Measurements from ENCODE around the gene ANKDD1A. TPM values are rescaled to one million over a fixed set of nuclear protein-coding genes. Genes with fewer than 3 reads are reported as not detected.

ANKDD1A gene
- total RNA-seq, 2 donors from 2014 or later, result 3.3 to 23.9 TPM

DNA sequence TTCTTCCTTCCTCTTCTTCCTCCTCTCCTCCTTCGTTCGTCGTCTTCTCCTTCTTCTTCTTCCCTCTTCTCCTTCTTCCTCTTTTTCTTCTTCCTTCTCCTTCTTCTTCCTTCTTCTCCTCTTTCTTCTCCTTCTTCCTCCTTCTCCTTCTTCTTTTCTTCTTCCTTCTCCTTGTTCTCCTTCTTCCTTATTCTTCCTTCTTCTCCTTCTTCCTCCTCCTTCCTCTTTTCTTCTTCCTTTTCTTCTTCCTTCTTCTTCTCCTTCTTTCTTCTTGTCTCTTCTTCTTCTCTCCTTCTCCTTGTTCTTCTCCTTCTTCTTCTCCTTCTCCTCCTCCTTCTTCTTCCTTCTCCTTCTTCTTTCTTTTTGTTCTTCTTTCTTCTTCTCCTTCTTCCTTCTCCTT is 42.7 kb downstream of the ANKDD1A start:
- DNase-seq (ENCODE audit: low spot score), result no peak
- H3K27me3 ChIP-seq (replicated peaks; ENCODE audit: insufficient read depth), result no peaks in the 10 kb centered on the region
- peaks cover 0 to under 1% of the 10 kb centered on the region in 2 donors for H3K36me3 ChIP-seq
- intact Hi-C loops (cut with DNase I), result no loop called here
- H3K4me3 ChIP-seq, result no peak overlapping the region
- H3K9me3 ChIP-seq, result no peaks in the 10 kb centered on the region
- no peaks in the 10 kb centered on the region for H3K4me1 ChIP-seq (replicated peaks)
- no peak overlapping the region for H3K27ac ChIP-seq
- TF ChIP-seq, protein P1, sequence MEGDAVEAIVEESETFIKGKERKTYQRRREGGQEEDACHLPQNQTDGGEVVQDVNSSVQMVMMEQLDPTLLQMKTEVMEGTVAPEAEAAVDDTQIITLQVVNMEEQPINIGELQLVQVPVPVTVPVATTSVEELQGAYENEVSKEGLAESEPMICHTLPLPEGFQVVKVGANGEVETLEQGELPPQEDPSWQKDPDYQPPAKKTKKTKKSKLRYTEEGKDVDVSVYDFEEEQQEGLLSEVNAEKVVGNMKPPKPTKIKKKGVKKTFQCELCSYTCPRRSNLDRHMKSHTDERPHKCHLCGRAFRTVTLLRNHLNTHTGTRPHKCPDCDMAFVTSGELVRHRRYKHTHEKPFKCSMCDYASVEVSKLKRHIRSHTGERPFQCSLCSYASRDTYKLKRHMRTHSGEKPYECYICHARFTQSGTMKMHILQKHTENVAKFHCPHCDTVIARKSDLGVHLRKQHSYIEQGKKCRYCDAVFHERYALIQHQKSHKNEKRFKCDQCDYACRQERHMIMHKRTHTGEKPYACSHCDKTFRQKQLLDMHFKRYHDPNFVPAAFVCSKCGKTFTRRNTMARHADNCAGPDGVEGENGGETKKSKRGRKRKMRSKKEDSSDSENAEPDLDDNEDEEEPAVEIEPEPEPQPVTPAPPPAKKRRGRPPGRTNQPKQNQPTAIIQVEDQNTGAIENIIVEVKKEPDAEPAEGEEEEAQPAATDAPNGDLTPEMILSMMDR (IDR thresholded peaks at IDR 0.05), result no peak
- TF ChIP-seq POLR2AphosphoS5 (IDR thresholded peaks at IDR 0.05) (no peak), POLR2A (IDR thresholded peaks at IDR 0.05) (no peak)
- 84% methylated on average over 2 of the region's 3 CpGs for WGBS

DNA sequence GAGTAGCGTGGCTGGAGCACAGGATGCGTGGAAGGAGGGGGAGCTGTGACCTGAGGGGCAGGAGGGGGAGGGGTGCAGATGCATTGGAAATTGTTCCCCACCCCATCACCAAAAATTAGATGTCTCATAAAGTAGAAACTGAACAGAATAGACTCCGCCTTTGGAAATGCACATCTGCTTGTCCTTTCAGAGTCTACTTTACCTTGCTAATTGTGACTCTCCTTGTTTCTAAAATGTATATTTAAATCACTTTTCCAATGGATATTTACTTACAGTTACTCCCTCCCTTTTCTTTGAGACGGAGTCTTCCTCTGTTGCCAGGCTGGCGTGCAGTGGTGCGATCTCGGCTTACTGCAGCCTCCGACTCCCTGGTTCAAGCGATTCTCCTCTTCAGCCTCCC is 47.4 kb downstream of the ANKDD1A start:
- Histone ChIP-seq H3K27me3 (replicated peaks; ENCODE audit: insufficient read depth) (no peaks in the 10 kb centered on the region), H3K4me1 (replicated peaks) (no peaks in the 10 kb centered on the region), H3K36me3 (peaks cover 3 to 16% of the 10 kb centered on the region in 2 donors), H3K9me3 (no peaks in the 10 kb centered on the region), H3K27ac (no peak overlapping the region), H3K4me3 (no peak overlapping the region)
- TF ChIP-seq, protein P1 (IDR thresholded peaks at IDR 0.05), result no peak
- no peak for TF ChIP-seq POLR2A (IDR thresholded peaks at IDR 0.05)
- intact Hi-C loops (cut with DNase I), result no loop called here
- 97% methylated on average over 9 of the region's 9 CpGs for WGBS
- no peak for DNase-seq (ENCODE audit: low spot score)

DNA sequence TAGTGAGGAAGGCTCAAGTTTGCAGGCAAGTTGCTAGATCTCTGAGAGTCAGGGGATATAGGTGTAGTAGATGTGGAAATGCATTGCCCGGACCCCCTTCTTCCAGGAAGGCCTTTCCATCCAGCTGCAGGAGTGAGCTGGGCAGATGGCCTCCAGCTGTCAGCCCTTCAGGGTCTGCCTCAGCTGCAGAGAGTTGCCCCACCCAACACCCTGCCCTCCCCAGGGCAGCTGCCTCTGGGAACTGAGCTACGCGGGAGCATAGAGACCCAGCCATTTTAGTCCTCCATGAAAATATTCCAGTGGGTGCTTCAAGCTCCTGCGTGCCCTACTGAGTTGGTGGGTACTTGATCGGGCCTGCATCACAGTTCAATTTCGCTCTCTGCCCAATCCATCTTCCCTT is 48.5 kb downstream of the ANKDD1A start:
- H3K36me3 ChIP-seq, result peaks cover 3 to 16% of the 10 kb centered on the region in 2 donors
- no peaks in the 10 kb centered on the region for H3K9me3 ChIP-seq
- H3K4me1 ChIP-seq (replicated peaks), result no peaks in the 10 kb centered on the region
- no peak for DNase-seq (ENCODE audit: low spot score)
- TF ChIP-seq POLR2AphosphoS5 (IDR thresholded peaks at IDR 0.05) (no peak), POLR2A (IDR thresholded peaks at IDR 0.05) (no peak)
- TF ChIP-seq, protein P1 (IDR thresholded peaks at IDR 0.05), result no peak
- H3K4me3 ChIP-seq, result no peak overlapping the region
- intact Hi-C loops (cut with DNase I), result no loop called here
- no peaks in the 10 kb centered on the region for H3K27me3 ChIP-seq (replicated peaks; ENCODE audit: insufficient read depth)
- WGBS, result over 99% methylated on average over 6 of the region's 6 CpGs
- H3K27ac ChIP-seq, result no peak overlapping the region

DNA sequence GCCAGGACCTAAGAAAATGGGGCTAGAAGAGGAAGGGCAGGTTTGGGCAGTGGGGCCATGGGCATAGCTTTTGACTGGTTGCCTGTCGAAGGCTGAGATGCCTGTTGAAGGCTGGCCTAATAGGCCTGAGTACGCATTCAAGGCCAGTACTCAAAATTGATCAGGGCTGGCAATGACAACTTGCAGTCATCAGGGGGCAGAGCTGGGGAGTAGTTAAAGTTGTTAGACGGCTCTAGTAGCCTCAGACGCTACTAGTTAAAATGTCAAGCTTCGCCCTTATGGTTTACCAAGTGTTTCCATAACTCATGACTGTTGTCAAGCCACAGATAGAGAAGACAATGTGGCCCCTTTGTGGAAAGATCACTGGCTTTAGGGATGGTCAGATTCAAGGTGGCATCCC is 49.3 kb downstream of the ANKDD1A start:
- peaks cover 3 to 16% of the 10 kb centered on the region in 2 donors for H3K36me3 ChIP-seq
- WGBS, result 92% methylated on average over 5 of the region's 5 CpGs
- H3K27ac ChIP-seq, result no peak overlapping the region
- TF ChIP-seq POLR2AphosphoS5 (IDR thresholded peaks at IDR 0.05) (no peak), POLR2A (IDR thresholded peaks at IDR 0.05) (no peak)
- TF ChIP-seq, protein P1 (IDR thresholded peaks at IDR 0.05), result no peak
- H3K4me3 ChIP-seq, result no peak overlapping the region
- intact Hi-C loops (cut with DNase I), result no loop called here
- DNase-seq (ENCODE audit: low spot score), result no peak
- H3K4me1 ChIP-seq (replicated peaks), result no peaks in the 10 kb centered on the region
- no peaks in the 10 kb centered on the region for H3K9me3 ChIP-seq
- no peaks in the 10 kb centered on the region for H3K27me3 ChIP-seq (replicated peaks; ENCODE audit: insufficient read depth)

DNA sequence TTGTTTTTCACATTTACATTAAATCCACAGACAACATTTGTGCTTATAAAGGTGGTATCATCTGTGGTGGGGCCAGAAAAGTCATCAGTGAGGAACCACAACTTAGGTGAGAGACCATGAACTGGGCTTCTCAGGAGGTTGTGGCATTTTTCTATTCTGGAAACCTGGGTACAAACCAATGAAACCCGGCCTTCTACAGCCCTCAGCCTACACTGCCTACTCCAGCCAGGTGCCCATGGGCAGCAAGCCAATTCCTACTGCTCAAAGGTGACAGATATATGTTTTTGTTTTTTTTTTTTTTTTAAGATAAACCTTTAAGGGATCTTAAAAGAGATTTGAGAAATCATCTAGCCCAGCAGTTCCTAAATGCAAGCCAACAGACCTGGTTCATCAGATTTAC is 57.7 kb downstream of the ANKDD1A start:
- intact Hi-C loops (cut with DNase I), result no loop called here
- DNase-seq (ENCODE audit: low spot score), result no peak
- WGBS, result 90% methylated on average over 1 of the region's 1 CpG

More for the DNA sequence above, 57.7 kb downstream of the ANKDD1A start:
- no peaks in the 10 kb centered on the region for H3K36me3 ChIP-seq
- no peaks in the 10 kb centered on the region for H3K9me3 ChIP-seq
- H3K4me3 ChIP-seq, result no peak overlapping the region
- H3K4me1 ChIP-seq (replicated peaks), result no peaks in the 10 kb centered on the region
- no peaks in the 10 kb centered on the region for H3K27me3 ChIP-seq (replicated peaks; ENCODE audit: insufficient read depth)
- H3K27ac ChIP-seq, result no peak overlapping the region
- TF ChIP-seq POLR2AphosphoS5 (IDR thresholded peaks at IDR 0.05) (no peak), POLR2A (IDR thresholded peaks at IDR 0.05) (no peak)
- TF ChIP-seq, protein P1 (IDR thresholded peaks at IDR 0.05), result no peak
